Upper lobe of left lung (tissue), 6 donors: ENCODE data around the gene CELSR1. TPM values are rescaled to one million over a fixed set of nuclear protein-coding genes. Genes with fewer than 3 reads are reported as not detected.
A peak's percentile ranks its signal among the peaks of the same experiment; 100 is the strongest.

ENCODE experiments used
- ATAC-seq, 2 donors: fragments of 200-7000 bp; cut with Tn5 transposase; one replicate each; pipeline ENCODE4 v1.9.1; 2022; ENCODE audit warnings: mild to moderate bottlenecking in 2 of 2, moderate library complexity in 2 of 2; ENCODE audit not compliant: low FRiP score in 2 of 2
- DNase-seq, 2 donors: peaks; one replicate each; pipeline ENCODE4 v3.0.0-alpha.2; 2019 to 2020
- H3K27ac ChIP-seq, 4 donors: fragments of 200-600 bp; sonication (generic); one replicate each; pipeline ENCODE4 v1.5.1; 2016 to 2019
- H3K27me3 ChIP-seq, 4 donors: fragments of 200-600 bp; sonication (generic); one replicate each; pipeline ENCODE4 v1.5.1; 2017 to 2019
- H3K36me3 ChIP-seq, 4 donors: fragments of 200-600 bp; sonication (generic); one replicate each; pipeline ENCODE4 v1.5.1; 2016 to 2019
- H3K4me1 ChIP-seq, 4 donors: fragments of 200-600 bp; sonication (generic); one replicate each; pipeline ENCODE4 v1.5.1; 2018 to 2019
- H3K4me3 ChIP-seq, 4 donors: fragments of 200-600 bp; sonication (generic); one replicate each; pipeline ENCODE4 v1.5.1; 2017 to 2019; ENCODE audit warnings: mild to moderate bottlenecking in 2 of 4, moderate library complexity in 1 of 4
- H3K9me3 ChIP-seq, 4 donors: fragments of 200-600 bp; sonication (generic); one replicate each; pipeline ENCODE4 v1.5.1; 2018 to 2019
- EP300 ChIP-seq, 4 donors: sonication (generic); formaldehyde crosslinking; IDR thresholded peaks; one replicate each; pipeline ENCODE4 v1.5.1; 2017; ENCODE audit warnings: antibody characterized with exemption in 4 of 4, control low read depth in 2 of 4
- POLR2A ChIP-seq, 4 donors: fragments of 450-650 bp; IDR thresholded peaks; one replicate each; pipeline ENCODE4 v1.5.1; 2016 to 2017; ENCODE audit warnings: antibody characterized with exemption in 4 of 4, mild to moderate bottlenecking in 2 of 4
- POLR2AphosphoS5 ChIP-seq, 2 donors: sonication (generic); formaldehyde crosslinking; IDR thresholded peaks; one replicate each; pipeline ENCODE4 v1.5.1; 2017; ENCODE audit warnings: antibody characterized with exemption in 2 of 2
- WGBS, 2 donors: methylation state at CpG; one replicate each; pipeline ENCODE4 v1.1.5; 2017 to 2018; 5-methylcytosine and 5-hydroxymethylcytosine counted together
- total RNA-seq, 6 donors: library from RNA; depleted of rRNA in 4 of 6; stranded (reverse); fragments of >200 nt in 4 of 6; gene quantifications; one replicate each; pipeline versions ENCODE4 v1.1.0 to v1.2.1, GENCODE V29; 2016 to 2021
- TF ChIP-seq, protein P1 (sequence below), 6 experiments: fragments of 450-650 bp in 4 of 6; fragments of 200-600 bp in 2 of 6; sonication (generic) in 2 of 6; IDR thresholded peaks; one replicate each; pipeline ENCODE4 v1.5.1; 2016 to 2019; ENCODE audit warnings: antibody characterized with exemption in 6 of 6
- donor health status: DM: no; HTN: no; CAD: no; lungs with moderate emphysema.
- donor health status: DM: no; HTN: yes; CAD: no; lungs with severe emphysema.

The CELSR1 gene
- total RNA-seq, 6 donors from 2014 or later: 45.1 to 145 (median 80.1) TPM

GRCh38 chr22:46355369-46355995, 181.9 kb downstream of the CELSR1 start:
- TF ChIP-seq POLR2AphosphoS5 (IDR thresholded peaks at IDR 0.05): no peak
- TF ChIP-seq, protein P1, sequence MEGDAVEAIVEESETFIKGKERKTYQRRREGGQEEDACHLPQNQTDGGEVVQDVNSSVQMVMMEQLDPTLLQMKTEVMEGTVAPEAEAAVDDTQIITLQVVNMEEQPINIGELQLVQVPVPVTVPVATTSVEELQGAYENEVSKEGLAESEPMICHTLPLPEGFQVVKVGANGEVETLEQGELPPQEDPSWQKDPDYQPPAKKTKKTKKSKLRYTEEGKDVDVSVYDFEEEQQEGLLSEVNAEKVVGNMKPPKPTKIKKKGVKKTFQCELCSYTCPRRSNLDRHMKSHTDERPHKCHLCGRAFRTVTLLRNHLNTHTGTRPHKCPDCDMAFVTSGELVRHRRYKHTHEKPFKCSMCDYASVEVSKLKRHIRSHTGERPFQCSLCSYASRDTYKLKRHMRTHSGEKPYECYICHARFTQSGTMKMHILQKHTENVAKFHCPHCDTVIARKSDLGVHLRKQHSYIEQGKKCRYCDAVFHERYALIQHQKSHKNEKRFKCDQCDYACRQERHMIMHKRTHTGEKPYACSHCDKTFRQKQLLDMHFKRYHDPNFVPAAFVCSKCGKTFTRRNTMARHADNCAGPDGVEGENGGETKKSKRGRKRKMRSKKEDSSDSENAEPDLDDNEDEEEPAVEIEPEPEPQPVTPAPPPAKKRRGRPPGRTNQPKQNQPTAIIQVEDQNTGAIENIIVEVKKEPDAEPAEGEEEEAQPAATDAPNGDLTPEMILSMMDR (IDR thresholded peaks at IDR 0.05): peak; percentile 59 to 84 (median 70)
- H3K27ac ChIP-seq: peak overlapping the region in 1 of 4 donors; percentile 25
- H3K4me1 ChIP-seq: peaks cover 0 to 11% (median 0%) of the 10 kb centered on the region in 4 donors
- no peaks in the 10 kb centered on the region for H3K27me3 ChIP-seq
- peaks cover 18 to 95% (median 72%) of the 10 kb centered on the region in 4 donors for H3K36me3 ChIP-seq
- no peak overlapping the region for H3K4me3 ChIP-seq
- H3K9me3 ChIP-seq: no peaks in the 10 kb centered on the region
- peak; percentile 56 to 60 for DNase-seq
- 56 to 73% methylated on average over 4 to 14 of the region's 22 CpGs for WGBS, 2 donors
- ATAC-seq: peak; percentile 19 to 46

DNA sequence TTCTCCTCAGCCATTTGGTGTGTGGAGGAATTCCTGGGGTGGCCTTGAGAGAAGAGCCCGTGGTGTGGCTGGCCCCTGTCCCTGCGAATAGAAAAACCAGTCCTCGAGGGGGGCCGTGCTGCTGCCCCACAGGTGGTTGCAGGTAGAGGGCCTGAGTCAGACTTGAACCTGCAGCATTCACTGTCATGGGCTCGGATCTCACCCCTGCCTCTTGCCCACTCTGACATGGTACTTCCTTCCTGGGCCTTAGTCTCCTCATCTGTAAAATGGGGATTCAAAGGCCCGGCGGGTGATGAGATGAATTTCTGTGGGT, 182.5 kb downstream of the CELSR1 start:
- H3K27ac ChIP-seq: no peak overlapping the region
- TF ChIP-seq POLR2AphosphoS5 (IDR thresholded peaks at IDR 0.05) (no peak), POLR2A (IDR thresholded peaks at IDR 0.05) (no peak), EP300 (IDR thresholded peaks at IDR 0.05) (no peak)
- TF ChIP-seq, protein P1 (IDR thresholded peaks at IDR 0.05): no peak
- peaks cover 21 to 97% (median 77%) of the 10 kb centered on the region in 4 donors for H3K36me3 ChIP-seq
- DNase-seq (no peak), ATAC-seq (no peak)
- no peaks in the 10 kb centered on the region for H3K27me3 ChIP-seq
- 86% methylated on average over 6 of the region's 7 CpGs; no CpG with 5 or more reads in 1 of the 2 donors for WGBS, 2 donors
- H3K4me1 ChIP-seq: peaks cover 0 to 11% (median 0%) of the 10 kb centered on the region in 4 donors
- no peak overlapping the region for H3K4me3 ChIP-seq
- no peaks in the 10 kb centered on the region for H3K9me3 ChIP-seq

DNA sequence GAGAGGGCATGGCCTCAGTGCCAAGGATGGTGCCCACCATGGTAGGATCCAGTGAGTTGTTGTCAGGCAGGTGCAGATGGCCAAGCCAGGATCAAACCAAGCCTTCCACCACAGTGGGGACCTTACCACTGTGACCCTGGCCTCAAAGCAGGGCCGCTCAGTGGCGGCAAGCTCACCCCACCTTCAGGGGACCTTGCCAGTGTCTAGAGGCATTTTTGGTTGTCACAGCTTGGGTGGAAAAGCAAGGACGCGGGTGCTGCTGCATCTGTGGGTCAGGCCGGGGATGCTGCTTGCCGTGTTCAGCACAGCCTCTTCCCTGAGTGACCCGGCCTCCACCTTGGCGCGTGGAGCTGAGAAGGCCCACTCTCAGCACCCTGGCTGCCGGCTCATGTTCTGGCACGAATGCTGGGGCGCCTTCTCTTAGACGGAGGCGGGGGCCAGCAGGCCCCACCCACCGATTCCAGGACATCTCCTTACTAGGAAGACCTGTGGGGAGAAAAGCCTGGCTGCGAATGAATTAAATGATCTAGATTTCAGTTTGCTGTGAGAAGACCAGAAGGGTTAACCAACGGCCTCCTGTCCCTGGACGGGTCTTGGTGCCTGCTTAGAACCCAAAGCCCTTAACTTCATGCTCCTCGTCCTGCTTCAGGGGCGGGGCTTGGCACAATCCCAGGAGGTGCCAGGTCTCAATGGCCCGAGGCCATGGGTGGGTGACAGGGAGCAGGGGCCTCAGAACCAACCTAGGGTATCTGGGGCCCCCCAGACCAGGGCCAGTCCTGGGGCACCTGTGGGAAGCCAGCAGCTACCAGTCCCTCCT, 183.0 kb downstream of the CELSR1 start:
- ATAC-seq (no peak), DNase-seq (peak in 1 of 2 donors; percentile 68)
- Histone ChIP-seq H3K4me3 (no peak overlapping the region), H3K9me3 (no peaks in the 10 kb centered on the region), H3K27me3 (no peaks in the 10 kb centered on the region), H3K4me1 (peaks cover 0 to 11% (median 0%) of the 10 kb centered on the region in 4 donors), H3K36me3 (peaks cover 21 to 98% (median 82%) of the 10 kb centered on the region in 4 donors), H3K27ac (peak overlapping the region in 1 of 4 donors; percentile 35)
- WGBS, 2 donors: 50 to 91% methylated on average over 2 to 21 of the region's 21 CpGs
- no peak for TF ChIP-seq POLR2AphosphoS5 (IDR thresholded peaks at IDR 0.05)
- TF ChIP-seq, protein P1 (IDR thresholded peaks at IDR 0.05): no peak
- TF ChIP-seq EP300 (IDR thresholded peaks at IDR 0.05): no peak
- no peak for TF ChIP-seq POLR2A (IDR thresholded peaks at IDR 0.05)

DNA sequence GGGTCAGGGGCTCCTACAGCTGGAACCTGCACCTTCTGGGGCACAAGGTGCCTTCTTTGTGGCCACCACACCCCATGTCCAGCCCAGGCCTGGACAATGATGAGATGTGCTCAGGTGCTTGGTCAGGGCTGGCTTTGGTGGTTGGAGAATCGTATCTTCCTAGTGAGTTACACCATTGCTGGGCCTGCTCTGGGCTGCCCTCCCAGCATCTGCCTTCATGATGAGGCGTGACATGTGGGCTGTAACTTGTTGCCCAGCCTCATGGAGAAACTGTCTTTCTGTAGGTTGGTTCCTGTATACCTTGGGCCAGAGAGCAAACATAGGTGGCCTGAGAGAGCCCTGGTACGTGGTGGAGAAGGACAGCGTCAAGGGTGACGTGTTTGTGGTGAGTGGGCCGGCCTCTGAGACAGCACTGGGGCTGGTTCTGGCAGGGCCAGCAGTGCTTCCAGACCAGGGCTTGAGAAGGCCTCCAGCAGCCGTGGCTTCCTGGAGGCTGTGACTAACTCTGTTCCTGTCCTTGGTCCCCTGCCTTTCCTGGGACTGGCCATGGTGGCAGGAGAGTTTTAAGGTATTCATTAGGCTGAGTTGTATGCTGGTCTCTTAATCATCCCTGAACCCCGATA, 183.8 kb downstream of the CELSR1 start:
- H3K4me1 ChIP-seq: peaks cover 0 to 11% (median 0%) of the 10 kb centered on the region in 4 donors
- TF ChIP-seq, protein P1 (IDR thresholded peaks at IDR 0.05): no peak
- TF ChIP-seq EP300 (IDR thresholded peaks at IDR 0.05): no peak
- TF ChIP-seq POLR2AphosphoS5 (IDR thresholded peaks at IDR 0.05): no peak
- no peak for TF ChIP-seq POLR2A (IDR thresholded peaks at IDR 0.05)
- no peak overlapping the region for H3K4me3 ChIP-seq
- DNase-seq: no peak
- H3K9me3 ChIP-seq: no peaks in the 10 kb centered on the region
- no peak overlapping the region for H3K27ac ChIP-seq
- 81 to 96% methylated on average over 5 to 8 of the region's 8 CpGs for WGBS, 2 donors
- ATAC-seq: no peak
- H3K36me3 ChIP-seq: peaks cover 24 to 98% (median 85%) of the 10 kb centered on the region in 4 donors
- no peaks in the 10 kb centered on the region for H3K27me3 ChIP-seq
